Left lobe of liver (tissue), 1 donor: ENCODE results near the gene C12orf50. TPM values are rescaled to one million over a fixed set of nuclear protein-coding genes. Genes with fewer than 3 reads are reported as not detected.

ENCODE experiments used
- total RNA-seq: library from RNA; stranded (reverse); gene quantifications from one replicate; pipeline ENCODE4 v1.2.1, GENCODE V29; 2021
- donor health status: DM: no; HTN: yes; CAD: no.

The C12orf50 gene
- total RNA-seq, 1 donor from 2014 or later: 0.05 TPM

Other genes with a start within 250 kb of the C12orf50 start
- gene CEP290, start 112.7 kb upstream of the C12orf50 start, total RNA-seq: 3.4 TPM
- 12.7 TPM for gene TMTC3, start 112.9 kb upstream of the C12orf50 start, total RNA-seq